Stimulated activated CD8-positive, alpha-beta memory T cell treated with anti-CD3 and anti-CD28 coated beads, Interleukin-2, amount 100 ng/mL, for 1 hour (primary cell): ENCODE measurements around the gene GFRA1.

Source experiments
- DNase-seq, 2 donors: peaks; one replicate each; pipeline ENCODE4 v3.0.0-alpha.2; 2020; ENCODE audit warnings: low read depth in 2 of 2

The GFRA1 gene

DNA sequence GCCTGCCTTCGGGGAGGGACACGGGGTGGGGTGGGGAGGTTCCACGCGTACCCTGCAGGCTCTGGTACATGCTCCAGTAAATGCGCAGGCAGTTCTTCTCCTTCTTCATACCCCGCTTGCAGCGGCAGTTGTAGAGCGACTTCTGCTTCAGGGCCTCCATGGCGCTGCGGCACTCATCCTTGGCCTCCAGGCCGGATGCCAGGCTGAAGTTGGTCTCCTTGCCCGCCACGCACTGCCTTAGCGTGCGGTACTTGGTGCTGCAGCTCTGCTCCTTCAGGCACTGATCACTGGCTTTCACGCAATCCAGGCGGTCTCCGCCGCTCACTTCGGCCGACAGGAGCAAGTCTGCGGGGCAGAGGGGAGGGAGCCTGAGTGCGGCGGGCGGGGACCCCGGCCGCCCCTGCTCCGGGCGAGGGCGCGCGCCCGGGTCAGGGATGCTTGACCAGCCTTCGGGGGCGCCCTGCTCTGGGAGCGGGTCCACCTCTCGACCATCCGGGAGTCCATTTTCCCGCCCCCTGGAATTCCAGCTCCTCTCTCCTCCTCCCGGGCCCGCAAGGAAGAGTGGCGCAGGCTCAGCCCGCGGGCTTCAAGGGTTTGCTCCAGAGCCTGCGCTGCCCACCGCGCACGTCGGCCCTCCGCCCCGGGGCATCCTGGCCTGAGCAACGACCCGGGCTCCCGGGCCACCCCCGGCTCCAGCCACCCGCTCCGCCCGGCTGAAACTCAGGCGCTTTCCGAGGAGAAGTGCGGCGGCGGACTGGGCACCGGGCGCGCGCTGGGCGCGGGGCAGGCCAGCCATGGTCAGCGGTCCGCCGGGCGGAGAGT lies 2.0 kb downstream of the GFRA1 start:
- DNase-seq, result no peak

GRCh38 chr10:116270126-116270770 lies 2.8 kb downstream of the GFRA1 start:
- no peak for DNase-seq

GRCh38 chr10:116269619-116270018 lies 3.4 kb downstream of the GFRA1 start:
- no peak for DNase-seq

GRCh38 chr10:116268976-116269375 lies 4.0 kb downstream of the GFRA1 start:
- no peak for DNase-seq

DNA sequence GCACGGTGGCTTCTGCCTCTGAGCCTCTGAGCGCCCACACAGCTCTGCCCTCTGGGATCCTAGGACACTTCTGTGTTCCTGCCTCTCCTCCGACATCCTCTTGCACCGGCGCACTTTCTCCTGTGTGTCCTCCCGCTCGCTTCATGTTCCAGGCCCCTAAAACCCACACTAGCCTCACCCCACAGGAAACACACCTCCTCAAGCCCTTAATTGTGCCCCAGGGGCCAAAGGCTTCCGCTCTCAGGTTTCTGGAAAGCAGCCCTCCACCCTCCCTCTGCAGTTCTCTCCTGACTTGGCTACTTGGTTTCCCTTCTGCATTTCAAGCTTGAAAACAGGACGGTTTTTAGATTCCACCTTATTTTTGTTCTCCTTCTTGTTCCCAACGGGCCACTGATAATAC lies 7.3 kb downstream of the GFRA1 start:
- no peak for DNase-seq

GRCh38 chr10:116263870-116264655 lies 8.9 kb downstream of the GFRA1 start:
- DNase-seq, result no peak

DNA sequence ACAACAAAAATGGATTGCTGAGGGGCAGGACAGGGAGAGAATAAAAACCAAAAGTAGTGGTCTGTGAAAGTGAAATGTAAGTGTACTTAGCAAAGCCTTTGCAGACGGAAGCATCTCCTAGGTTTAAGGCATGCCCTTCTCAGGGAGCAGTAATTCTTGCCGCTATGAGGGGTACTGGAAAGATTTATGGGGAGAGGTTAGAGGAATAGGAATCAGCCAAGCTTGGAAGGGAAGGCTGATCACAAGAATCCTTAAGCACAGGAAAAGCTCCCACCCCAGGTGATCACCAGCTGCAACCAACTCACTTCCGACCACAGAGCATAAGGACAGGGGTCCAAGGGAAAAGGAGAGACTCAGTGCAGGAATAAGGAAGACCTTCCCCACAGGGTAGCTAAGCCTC lies 10.3 kb downstream of the GFRA1 start:
- no peak for DNase-seq

GRCh38 chr10:116260599-116260998 lies 12.4 kb downstream of the GFRA1 start:
- no peak for DNase-seq

- no peak for DNase-seq
These were observed 13.4 kb downstream of the GFRA1 start for GRCh38 chr10:116259638-116260037.

GRCh38 chr10:116257785-116258184 lies 15.2 kb downstream of the GFRA1 start:
- no peak for DNase-seq

- no peak for DNase-seq
These were observed 16.2 kb downstream of the GFRA1 start for GRCh38 chr10:116256752-116257259.

- no peak for DNase-seq
These were observed 16.9 kb downstream of the GFRA1 start for GRCh38 chr10:116255886-116256751.

- no peak for DNase-seq
These were observed 18.4 kb downstream of the GFRA1 start for GRCh38 chr10:116254422-116255155.

DNA sequence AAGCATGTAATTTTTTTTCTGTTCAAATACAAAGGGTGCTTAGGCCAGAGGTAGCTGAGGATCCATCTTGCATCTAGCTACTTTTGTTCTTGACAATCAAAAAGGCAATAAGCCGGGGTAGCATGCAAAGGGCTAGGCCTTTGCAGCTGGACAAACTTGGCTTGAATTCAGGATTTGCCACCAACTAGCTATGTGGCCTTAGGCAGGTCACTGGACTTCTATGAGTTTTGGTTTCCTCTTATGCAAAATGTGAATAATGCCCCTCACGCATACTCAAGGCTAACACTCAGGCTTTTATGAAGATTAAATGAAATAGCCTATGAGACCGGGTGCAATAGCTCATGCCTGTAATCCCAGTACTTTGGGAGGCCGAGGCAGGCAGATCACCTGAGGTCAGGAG lies 19.3 kb downstream of the GFRA1 start:
- DNase-seq, result no peak

GRCh38 chr10:116251602-116252395 lies 21.2 kb downstream of the GFRA1 start:
- DNase-seq, result no peak

DNA sequence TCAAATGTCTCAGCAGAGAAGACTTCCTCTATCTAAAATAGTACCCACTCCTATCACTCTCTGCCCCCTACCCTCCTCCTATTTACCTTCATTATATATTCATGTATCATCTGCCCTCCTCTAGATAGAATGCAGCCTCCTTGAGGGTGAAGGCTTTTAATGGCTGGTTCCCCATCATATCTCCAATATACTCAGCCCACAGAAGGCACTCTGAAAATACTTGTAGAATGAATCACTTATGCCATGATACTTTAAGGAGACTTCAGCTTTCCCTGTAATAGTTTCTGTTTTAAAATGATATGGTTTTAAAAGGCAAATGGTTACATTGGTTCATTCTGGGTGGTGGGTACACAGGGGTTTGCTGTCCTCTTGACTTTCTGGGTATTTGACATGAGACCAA lies 25.3 kb downstream of the GFRA1 start:
- DNase-seq, result no peak

DNA sequence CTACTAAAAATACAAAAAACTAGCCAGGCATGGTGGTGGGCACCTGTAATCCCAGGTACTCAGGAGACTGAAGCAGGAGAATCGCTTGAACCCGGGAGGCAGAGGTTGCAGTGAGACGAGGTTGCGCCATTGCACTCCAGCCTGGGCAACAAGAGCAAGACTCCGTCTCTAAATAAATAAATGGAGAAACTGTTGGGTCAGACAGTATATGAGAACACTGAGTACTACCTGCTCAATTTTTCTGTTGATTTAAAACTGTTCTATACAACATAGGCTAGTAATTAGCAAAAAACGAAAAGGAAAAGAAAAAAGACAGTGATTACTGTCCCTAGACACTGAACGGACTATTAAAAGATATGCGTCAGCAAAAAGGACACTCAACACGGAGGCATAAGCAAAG lies 26.7 kb downstream of the GFRA1 start:
- no peak for DNase-seq

DNA sequence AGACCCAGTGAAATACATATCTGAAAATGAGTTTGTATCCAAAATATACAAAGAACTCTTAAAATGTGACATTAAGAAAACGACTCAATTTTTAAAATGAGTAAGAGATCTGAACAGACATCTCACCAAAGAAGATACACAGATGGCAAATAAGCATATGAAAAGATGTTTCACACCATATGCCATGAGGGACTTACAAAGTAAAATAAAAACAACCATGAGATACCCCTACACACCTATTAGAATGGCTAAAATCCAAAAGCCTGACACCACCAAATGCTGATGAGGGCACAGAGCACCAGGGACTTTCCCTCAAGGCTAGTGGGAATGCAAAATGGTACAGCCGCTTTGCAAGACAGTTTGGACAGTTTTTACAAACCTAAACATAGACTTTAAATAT lies 27.9 kb downstream of the GFRA1 start:
- no peak for DNase-seq

- DNase-seq, result no peak
These were observed 31.2 kb downstream of the GFRA1 start for GRCh38 chr10:116241642-116242410.
